Endothelial cell of umbilical vein (primary cell): Measurements from ENCODE around the gene ANKRD23.

Source experiments
- EZH2 ChIP-seq: IDR thresholded peaks from 2 replicates; pipeline ENCODE4 v1.6.1; 2012; ENCODE audit warnings: borderline replicate concordance, low read depth, mild to moderate bottlenecking, moderate library complexity, low read length, inconsistent platforms; ENCODE audit not compliant: severe bottlenecking
- FOS ChIP-seq: IDR thresholded peaks from 2 replicates; pipeline ENCODE4 v1.6.1; 2011; ENCODE audit warnings: mild to moderate bottlenecking, low read length, moderate library complexity, borderline replicate concordance; ENCODE audit not compliant: insufficient read depth
- MYC ChIP-seq: IDR thresholded peaks from one replicate; pipeline ENCODE4 v1.6.1; 2011; ENCODE audit warnings: mild to moderate bottlenecking, low read depth, low read length
- POLR2A ChIP-seq: IDR thresholded peaks from 2 replicates; pipeline ENCODE4 v1.6.1; 2012; ENCODE audit warnings: low read depth, mild to moderate bottlenecking, control low read depth, low read length
- POLR2AphosphoS5 ChIP-seq: IDR thresholded peaks from 2 replicates; pipeline ENCODE4 v1.6.1; 2012; ENCODE audit warnings: low read depth, mild to moderate bottlenecking, control low read depth, low read length, moderate library complexity; ENCODE audit not compliant: insufficient read depth
- TF ChIP-seq, protein P1 (sequence below), 2 donors: IDR thresholded peaks; 1 replicate in 1 of 2; 2 replicates in 1 of 2; pipeline ENCODE4 v1.5.1; 2011; ENCODE audit warnings: low read length in 2 of 2, mild to moderate bottlenecking in 2 of 2, moderate library complexity in 2 of 2, control low read depth in 1 of 2, inconsistent platforms in 1 of 2, low read depth in 1 of 2; ENCODE audit not compliant: insufficient read depth in 1 of 2; ENCODE audit errors: extremely low read depth in 1 of 2
- TF ChIP-seq, protein P2 (sequence below): IDR thresholded peaks from 2 replicates; pipeline ENCODE4 v1.6.1; 2011; ENCODE audit not compliant: insufficient read depth, insufficient read length

DNA sequence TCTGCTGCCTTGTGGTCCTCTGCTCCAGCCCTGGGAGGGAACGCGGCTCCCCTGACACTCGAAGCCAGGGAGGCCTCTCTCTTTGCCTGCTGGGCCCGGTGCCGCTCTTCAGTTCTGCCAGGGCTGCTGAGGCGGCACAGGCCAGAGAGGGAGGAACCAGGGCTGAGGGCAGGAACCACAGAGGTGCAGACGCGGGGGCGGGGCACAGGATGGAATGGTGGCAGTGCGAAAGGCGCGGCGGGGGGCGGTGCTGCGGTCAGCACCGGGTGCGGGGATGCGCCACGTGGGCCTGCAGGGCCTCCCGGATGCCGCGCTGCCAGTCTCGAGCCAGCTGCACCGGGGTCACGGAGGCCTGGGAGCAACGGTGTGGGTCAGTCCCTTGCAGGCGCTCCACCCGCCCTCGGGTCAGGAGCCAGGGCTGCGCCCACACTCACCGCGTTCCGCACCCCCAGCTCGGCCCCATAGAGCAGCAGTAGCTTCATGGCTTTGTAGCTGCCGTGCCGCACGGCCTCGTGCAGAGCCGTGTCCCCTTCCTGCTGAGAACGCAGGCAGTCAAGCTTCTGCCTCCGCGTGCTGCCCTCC, 4.4 kb downstream of the ANKRD23 start:
- TF ChIP-seq, protein P1, sequence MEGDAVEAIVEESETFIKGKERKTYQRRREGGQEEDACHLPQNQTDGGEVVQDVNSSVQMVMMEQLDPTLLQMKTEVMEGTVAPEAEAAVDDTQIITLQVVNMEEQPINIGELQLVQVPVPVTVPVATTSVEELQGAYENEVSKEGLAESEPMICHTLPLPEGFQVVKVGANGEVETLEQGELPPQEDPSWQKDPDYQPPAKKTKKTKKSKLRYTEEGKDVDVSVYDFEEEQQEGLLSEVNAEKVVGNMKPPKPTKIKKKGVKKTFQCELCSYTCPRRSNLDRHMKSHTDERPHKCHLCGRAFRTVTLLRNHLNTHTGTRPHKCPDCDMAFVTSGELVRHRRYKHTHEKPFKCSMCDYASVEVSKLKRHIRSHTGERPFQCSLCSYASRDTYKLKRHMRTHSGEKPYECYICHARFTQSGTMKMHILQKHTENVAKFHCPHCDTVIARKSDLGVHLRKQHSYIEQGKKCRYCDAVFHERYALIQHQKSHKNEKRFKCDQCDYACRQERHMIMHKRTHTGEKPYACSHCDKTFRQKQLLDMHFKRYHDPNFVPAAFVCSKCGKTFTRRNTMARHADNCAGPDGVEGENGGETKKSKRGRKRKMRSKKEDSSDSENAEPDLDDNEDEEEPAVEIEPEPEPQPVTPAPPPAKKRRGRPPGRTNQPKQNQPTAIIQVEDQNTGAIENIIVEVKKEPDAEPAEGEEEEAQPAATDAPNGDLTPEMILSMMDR (IDR thresholded peaks at IDR 0.05; ENCODE audit: extremely low read depth in 1 of 2, insufficient read depth in 1 of 2, low read depth in 1 of 2, low read length in 2 of 2) = no peak
- TF ChIP-seq, protein P2, sequence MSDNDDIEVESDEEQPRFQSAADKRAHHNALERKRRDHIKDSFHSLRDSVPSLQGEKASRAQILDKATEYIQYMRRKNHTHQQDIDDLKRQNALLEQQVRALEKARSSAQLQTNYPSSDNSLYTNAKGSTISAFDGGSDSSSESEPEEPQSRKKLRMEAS = no peak
- no peak for TF ChIP-seq EZH2
- no peak for TF ChIP-seq POLR2AphosphoS5
- TF ChIP-seq MYC = no peak
- TF ChIP-seq POLR2A = no peak
- TF ChIP-seq FOS = no peak
